ENCODE data around the gene C10orf90. TPM values are rescaled to one million over a fixed set of nuclear protein-coding genes. Genes with fewer than 3 reads are reported as not detected.

C10orf90 gene
- total and polyA plus RNA-seq, 8 donors, result 0.32 to 0.64 (median 0.47) TPM; not detected in 5

- FAIRE-seq, result no peak
- H3K36me3 ChIP-seq, result no peaks in the 10 kb centered on the region
Observed at GRCh38 chr10:126408953-126409641, 261.4 kb downstream of the C10orf90 start.

GRCh38 chr10:126407831-126408230 lies 262.7 kb downstream of the C10orf90 start:
- WGBS, 2 donors, result 65 to 68% methylated on average over 2 of the region's 2 CpGs
- Histone ChIP-seq H3K9me3 (no peaks in the 10 kb centered on the region), H3K4me3 (no peak overlapping the region), H3K27me3 (no peaks in the 10 kb centered on the region), H3K36me3 (no peaks in the 10 kb centered on the region), H3K27ac (no peak overlapping the region), H3K4me1 (no peaks in the 10 kb centered on the region)
- DNase-seq (no peak), ATAC-seq (no peak), FAIRE-seq (no peak)
- intact Hi-C loops (cut with DNase I), result no loop called here
- no peak for TF ChIP-seq CTCF (IDR thresholded peaks at IDR 0.05)

More at GRCh38 chr10:126408953-126409641, 261.4 kb downstream of the C10orf90 start:
- intact Hi-C loops (cut with DNase I), result no loop called here
- no peak for DNase-seq
- no peak for ATAC-seq
- TF ChIP-seq CTCF (IDR thresholded peaks at IDR 0.05), result no peak
- H3K27ac ChIP-seq, result no peak overlapping the region
- H3K4me1 ChIP-seq, result no peaks in the 10 kb centered on the region
- no peak overlapping the region for H3K4me3 ChIP-seq
- no peaks in the 10 kb centered on the region for H3K9me3 ChIP-seq
- H3K27me3 ChIP-seq, result no peaks in the 10 kb centered on the region
- 41 to 55% methylated on average over 11 of the region's 11 CpGs for WGBS, 2 donors

GRCh38 chr10:126405239-126405775 lies 265.2 kb downstream of the C10orf90 start:
- intact Hi-C loops (cut with DNase I), result no loop called here
- DNase-seq (no peak), ATAC-seq (no peak), FAIRE-seq (no peak)
- Histone ChIP-seq H3K9me3 (no peaks in the 10 kb centered on the region), H3K27me3 (no peaks in the 10 kb centered on the region), H3K4me1 (no peaks in the 10 kb centered on the region), H3K36me3 (no peaks in the 10 kb centered on the region), H3K27ac (no peak overlapping the region), H3K4me3 (no peak overlapping the region)
- TF ChIP-seq CTCF (IDR thresholded peaks at IDR 0.05), result no peak
- 79 to 87% methylated on average over 6 of the region's 6 CpGs for WGBS, 2 donors

GRCh38 chr10:126402721-126403695 lies 267.5 kb downstream of the C10orf90 start:
- TF ChIP-seq CTCF (IDR thresholded peaks at IDR 0.05), result no peak
- Histone ChIP-seq H3K4me1 (no peaks in the 10 kb centered on the region), H3K27ac (no peak overlapping the region), H3K27me3 (peaks cover 0 to 5% (median 0%) of the 10 kb centered on the region in 4 donors), H3K36me3 (no peaks in the 10 kb centered on the region), H3K9me3 (no peaks in the 10 kb centered on the region), H3K4me3 (no peak overlapping the region)
- intact Hi-C loops (cut with DNase I), result no loop called here
- FAIRE-seq, result no peak
- no peak for DNase-seq
- 54 to 58% methylated on average over 7 of the region's 7 CpGs for WGBS, 2 donors
- no peak for ATAC-seq
